Stimulated activated CD4-positive, alpha-beta T cell treated with anti-CD3 and anti-CD28 coated beads, Interleukin-12 subunit alpha, Interleukin-12 subunit beta, amount 100 ng/mL, for 24 hours (primary cell): ENCODE data around the gene MLEC.

Source experiments
- DNase-seq, 2 experiments: peaks; one replicate each; pipeline ENCODE4 v3.0.0-alpha.2; 2020; ENCODE audit warnings: low read depth in 2 of 2

MLEC gene

DNA sequence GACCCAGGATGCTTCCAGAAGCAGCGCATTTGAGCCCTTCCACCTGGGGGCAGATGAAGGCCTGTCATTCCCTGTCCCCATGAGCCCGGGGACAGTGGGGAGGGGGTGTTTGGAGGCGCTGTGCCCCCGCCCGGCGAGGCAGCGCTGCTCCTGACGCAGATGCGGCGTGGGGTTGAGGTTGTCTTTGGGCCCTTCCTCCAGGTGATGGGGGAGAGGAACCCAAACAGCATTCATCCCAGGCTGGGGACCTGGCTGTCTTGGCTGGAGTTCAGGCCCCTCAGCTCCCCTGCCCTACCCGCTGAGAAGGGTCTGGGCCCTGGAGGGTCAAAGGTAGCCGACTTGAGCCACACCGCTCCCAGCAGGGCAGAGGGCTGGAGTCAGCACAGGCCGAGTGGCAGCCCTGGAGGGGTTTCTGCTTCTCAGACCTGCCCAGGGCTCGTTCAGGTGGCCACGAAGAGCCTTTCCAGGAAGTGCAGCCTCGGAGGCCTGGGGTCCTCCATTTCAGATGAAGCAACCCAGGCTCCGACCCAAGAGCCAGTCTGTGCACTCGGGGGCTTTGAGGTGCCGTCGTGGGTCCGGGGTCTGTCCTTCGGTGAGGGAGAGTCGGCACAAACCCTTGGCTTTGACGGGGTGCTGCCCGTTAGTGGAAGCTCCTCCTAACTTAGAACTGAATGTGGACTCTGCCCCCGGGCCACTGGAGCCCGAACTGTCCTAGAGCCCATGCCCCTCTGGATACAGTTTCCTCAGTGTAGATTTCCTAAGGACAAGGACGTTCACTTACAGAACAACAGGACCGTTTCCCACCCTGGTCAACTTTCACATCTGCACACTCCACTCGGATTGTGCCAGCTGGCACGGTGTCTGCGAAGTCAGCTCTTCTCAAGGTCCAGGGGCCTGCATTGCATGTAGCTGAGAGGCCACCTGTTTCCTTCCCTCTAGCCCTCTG is 54.8 kb downstream of the MLEC start:
- DNase-seq = no peak

DNA sequence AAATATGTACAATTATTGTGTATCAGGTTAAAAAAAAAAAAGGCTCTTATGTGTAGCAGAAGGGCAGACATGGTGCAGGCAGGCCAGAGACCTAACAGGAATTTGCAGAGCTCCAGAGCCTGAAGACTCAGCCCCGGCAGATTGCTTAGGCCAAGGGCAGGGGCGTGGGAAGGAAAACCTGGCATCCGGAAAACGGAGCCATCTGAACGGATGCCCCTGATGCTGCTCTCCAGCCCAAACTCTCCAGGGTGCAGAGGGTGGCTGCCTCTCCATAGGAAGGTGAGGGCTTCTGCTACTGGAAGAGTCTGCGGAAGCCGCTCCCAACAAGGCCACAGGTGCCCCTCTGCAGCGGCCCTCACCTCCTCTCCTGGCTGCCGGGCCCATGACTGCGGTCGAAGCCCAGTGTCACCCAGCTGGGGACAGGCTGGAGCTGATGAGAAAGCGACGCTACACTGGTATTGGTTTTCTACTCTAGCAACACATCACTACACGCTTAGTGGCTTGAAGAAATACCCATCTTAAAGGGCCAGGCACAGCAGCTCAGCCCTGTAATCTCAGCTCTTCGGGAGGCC is 58.1 kb downstream of the MLEC start:
- DNase-seq = no peak

DNA sequence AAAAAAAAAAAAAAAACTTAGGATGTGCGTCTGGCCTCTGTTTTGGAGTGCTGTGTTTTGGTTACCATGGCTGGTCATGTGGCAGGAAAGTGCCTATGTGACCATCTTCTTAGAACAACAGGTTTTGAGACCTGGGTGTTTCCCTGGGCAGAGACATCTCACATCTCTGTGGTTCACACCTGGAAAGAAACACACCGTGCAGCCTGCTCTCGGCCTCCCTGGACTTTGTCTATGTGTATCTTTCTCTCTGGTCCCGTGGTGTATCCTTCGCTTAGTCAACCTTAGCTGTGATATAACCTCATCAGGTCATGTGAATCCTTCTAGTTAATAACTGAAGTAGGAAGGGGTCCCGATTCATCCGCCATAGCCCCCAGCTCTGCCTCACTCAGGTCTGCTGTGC is 61.3 kb downstream of the MLEC start:
- no peak for DNase-seq

GRCh38 chr12:120749256-120749655 is 62.3 kb downstream of the MLEC start:
- no peak for DNase-seq

GRCh38 chr12:120750806-120751205 is 63.9 kb downstream of the MLEC start:
- no peak for DNase-seq

GRCh38 chr12:120751389-120751788 is 64.4 kb downstream of the MLEC start:
- DNase-seq = no peak
